ENCODE measurements around the gene ADRA2C. TPM values are rescaled to one million over a fixed set of nuclear protein-coding genes. Genes with fewer than 3 reads are reported as not detected.

Gene ADRA2C
- total and polyA plus RNA-seq, 2 of the 13 experiments (the other 11 are each of a cell fraction or from before 2014, with no cell fraction given): 15.4 to 69.7 TPM

DNA sequence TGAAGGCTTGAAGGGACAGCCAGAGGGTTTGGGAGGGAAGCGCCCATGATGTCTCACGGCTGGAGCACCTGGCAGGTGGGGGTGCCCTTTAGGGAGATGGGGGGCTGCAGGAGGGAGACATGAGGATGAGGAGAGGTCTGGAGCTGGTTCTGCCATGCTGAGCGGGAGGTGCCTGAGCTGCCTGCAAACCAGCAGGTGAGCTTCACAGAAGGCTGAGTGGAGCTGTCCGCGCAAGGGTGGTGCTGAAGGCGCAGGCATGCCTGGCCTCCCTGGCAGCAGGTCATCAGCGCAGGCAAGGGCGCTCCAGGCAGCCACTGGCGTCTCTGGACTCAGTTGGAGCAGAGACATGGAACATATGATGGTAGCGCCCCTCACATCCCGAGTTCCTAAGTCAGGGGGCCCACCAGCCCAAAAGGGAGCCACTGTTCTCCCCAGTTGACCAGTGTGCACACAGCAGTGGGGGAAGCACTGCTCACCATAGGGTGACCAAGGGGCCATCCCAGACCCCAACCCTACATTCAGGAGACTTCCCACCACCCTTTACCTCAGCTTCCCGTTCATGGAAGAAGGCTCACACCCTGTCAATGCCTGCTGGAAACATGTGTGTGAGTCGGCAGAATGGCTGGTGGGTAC, 25.8 kb downstream of the ADRA2C start (continued):
- TF ChIP-seq, protein P1, sequence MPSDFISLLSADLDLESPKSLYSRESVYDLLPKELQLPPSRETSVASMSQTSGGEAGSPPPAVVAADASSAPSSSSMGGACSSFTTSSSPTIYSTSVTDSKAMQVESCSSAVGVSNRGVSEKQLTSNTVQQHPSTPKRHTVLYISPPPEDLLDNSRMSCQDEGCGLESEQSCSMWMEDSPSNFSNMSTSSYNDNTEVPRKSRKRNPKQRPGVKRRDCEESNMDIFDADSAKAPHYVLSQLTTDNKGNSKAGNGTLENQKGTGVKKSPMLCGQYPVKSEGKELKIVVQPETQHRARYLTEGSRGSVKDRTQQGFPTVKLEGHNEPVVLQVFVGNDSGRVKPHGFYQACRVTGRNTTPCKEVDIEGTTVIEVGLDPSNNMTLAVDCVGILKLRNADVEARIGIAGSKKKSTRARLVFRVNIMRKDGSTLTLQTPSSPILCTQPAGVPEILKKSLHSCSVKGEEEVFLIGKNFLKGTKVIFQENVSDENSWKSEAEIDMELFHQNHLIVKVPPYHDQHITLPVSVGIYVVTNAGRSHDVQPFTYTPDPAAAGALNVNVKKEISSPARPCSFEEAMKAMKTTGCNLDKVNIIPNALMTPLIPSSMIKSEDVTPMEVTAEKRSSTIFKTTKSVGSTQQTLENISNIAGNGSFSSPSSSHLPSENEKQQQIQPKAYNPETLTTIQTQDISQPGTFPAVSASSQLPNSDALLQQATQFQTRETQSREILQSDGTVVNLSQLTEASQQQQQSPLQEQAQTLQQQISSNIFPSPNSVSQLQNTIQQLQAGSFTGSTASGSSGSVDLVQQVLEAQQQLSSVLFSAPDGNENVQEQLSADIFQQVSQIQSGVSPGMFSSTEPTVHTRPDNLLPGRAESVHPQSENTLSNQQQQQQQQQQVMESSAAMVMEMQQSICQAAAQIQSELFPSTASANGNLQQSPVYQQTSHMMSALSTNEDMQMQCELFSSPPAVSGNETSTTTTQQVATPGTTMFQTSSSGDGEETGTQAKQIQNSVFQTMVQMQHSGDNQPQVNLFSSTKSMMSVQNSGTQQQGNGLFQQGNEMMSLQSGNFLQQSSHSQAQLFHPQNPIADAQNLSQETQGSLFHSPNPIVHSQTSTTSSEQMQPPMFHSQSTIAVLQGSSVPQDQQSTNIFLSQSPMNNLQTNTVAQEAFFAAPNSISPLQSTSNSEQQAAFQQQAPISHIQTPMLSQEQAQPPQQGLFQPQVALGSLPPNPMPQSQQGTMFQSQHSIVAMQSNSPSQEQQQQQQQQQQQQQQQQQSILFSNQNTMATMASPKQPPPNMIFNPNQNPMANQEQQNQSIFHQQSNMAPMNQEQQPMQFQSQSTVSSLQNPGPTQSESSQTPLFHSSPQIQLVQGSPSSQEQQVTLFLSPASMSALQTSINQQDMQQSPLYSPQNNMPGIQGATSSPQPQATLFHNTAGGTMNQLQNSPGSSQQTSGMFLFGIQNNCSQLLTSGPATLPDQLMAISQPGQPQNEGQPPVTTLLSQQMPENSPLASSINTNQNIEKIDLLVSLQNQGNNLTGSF (CRISPR knock-in tag; IDR thresholded peaks at IDR 0.05): peak; percentile 94; the same call in 1 of the 2 replicates
- TF ChIP-seq ARNT2 (CRISPR knock-in tag; IDR thresholded peaks at IDR 0.05; ENCODE audit: low read depth) (peak; percentile 98), MEIS2 (CRISPR knock-in tag; IDR thresholded peaks at IDR 0.05) (peak; percentile 93; the same call in 1 of the 2 replicates), CENPT (CRISPR knock-in tag; IDR thresholded peaks at IDR 0.05; ENCODE audit: low read depth) (peak; percentile 98; the same call in 1 of the 2 replicates), ZNF282 (IDR thresholded peaks at IDR 0.05; ENCODE audit: partially characterized antibody) (no peak), ZNF614 (CRISPR knock-in tag; IDR thresholded peaks at IDR 0.05; ENCODE audit: borderline replicate concordance) (peak; percentile 87; the same call in 1 of the 2 replicates), SNAI1 (CRISPR knock-in tag; IDR thresholded peaks at IDR 0.05; ENCODE audit: borderline replicate concordance) (peak; percentile 88; the same call in 1 of the 2 replicates), SRSF9 (IDR thresholded peaks at IDR 0.05; ENCODE audit: borderline replicate concordance, insufficient read depth, low read depth, low read length, poor library complexity, severe bottlenecking) (no peak), ZNF703 (CRISPR knock-in tag; IDR thresholded peaks at IDR 0.05; ENCODE audit: borderline replicate concordance) (no peak), NCOA2 (CRISPR knock-in tag; IDR thresholded peaks at IDR 0.05) (peak; percentile 78), ZNF12 (CRISPR knock-in tag; IDR thresholded peaks at IDR 0.05) (peak; percentile 90), ZNF205 (CRISPR knock-in tag; IDR thresholded peaks at IDR 0.05) (peak; percentile 87), ZNF577 (CRISPR knock-in tag; IDR thresholded peaks at IDR 0.05; ENCODE audit: borderline replicate concordance, low read depth) (peak; percentile 60; the same call in 1 of the 2 replicates), RFXANK (CRISPR knock-in tag; IDR thresholded peaks at IDR 0.05) (peak; percentile 69; the same call in 1 of the 2 replicates)
- TF ChIP-seq, protein P2, sequence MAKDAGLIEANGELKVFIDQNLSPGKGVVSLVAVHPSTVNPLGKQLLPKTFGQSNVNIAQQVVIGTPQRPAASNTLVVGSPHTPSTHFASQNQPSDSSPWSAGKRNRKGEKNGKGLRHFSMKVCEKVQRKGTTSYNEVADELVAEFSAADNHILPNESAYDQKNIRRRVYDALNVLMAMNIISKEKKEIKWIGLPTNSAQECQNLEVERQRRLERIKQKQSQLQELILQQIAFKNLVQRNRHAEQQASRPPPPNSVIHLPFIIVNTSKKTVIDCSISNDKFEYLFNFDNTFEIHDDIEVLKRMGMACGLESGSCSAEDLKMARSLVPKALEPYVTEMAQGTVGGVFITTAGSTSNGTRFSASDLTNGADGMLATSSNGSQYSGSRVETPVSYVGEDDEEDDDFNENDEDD (CRISPR knock-in tag; IDR thresholded peaks at IDR 0.05; ENCODE audit: borderline replicate concordance): peak; percentile 54; the same call in 1 of the 2 replicates
- TF ChIP-seq, protein P3, sequence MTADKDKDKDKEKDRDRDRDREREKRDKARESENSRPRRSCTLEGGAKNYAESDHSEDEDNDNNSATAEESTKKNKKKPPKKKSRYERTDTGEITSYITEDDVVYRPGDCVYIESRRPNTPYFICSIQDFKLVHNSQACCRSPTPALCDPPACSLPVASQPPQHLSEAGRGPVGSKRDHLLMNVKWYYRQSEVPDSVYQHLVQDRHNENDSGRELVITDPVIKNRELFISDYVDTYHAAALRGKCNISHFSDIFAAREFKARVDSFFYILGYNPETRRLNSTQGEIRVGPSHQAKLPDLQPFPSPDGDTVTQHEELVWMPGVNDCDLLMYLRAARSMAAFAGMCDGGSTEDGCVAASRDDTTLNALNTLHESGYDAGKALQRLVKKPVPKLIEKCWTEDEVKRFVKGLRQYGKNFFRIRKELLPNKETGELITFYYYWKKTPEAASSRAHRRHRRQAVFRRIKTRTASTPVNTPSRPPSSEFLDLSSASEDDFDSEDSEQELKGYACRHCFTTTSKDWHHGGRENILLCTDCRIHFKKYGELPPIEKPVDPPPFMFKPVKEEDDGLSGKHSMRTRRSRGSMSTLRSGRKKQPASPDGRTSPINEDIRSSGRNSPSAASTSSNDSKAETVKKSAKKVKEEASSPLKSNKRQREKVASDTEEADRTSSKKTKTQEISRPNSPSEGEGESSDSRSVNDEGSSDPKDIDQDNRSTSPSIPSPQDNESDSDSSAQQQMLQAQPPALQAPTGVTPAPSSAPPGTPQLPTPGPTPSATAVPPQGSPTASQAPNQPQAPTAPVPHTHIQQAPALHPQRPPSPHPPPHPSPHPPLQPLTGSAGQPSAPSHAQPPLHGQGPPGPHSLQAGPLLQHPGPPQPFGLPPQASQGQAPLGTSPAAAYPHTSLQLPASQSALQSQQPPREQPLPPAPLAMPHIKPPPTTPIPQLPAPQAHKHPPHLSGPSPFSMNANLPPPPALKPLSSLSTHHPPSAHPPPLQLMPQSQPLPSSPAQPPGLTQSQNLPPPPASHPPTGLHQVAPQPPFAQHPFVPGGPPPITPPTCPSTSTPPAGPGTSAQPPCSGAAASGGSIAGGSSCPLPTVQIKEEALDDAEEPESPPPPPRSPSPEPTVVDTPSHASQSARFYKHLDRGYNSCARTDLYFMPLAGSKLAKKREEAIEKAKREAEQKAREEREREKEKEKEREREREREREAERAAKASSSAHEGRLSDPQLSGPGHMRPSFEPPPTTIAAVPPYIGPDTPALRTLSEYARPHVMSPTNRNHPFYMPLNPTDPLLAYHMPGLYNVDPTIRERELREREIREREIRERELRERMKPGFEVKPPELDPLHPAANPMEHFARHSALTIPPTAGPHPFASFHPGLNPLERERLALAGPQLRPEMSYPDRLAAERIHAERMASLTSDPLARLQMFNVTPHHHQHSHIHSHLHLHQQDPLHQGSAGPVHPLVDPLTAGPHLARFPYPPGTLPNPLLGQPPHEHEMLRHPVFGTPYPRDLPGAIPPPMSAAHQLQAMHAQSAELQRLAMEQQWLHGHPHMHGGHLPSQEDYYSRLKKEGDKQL (CRISPR knock-in tag; IDR thresholded peaks at IDR 0.05; ENCODE audit: low read depth): no peak

Measured in HepG2 (cell line).